Measurements from ENCODE around the gene ITK.

ITK gene

DNA sequence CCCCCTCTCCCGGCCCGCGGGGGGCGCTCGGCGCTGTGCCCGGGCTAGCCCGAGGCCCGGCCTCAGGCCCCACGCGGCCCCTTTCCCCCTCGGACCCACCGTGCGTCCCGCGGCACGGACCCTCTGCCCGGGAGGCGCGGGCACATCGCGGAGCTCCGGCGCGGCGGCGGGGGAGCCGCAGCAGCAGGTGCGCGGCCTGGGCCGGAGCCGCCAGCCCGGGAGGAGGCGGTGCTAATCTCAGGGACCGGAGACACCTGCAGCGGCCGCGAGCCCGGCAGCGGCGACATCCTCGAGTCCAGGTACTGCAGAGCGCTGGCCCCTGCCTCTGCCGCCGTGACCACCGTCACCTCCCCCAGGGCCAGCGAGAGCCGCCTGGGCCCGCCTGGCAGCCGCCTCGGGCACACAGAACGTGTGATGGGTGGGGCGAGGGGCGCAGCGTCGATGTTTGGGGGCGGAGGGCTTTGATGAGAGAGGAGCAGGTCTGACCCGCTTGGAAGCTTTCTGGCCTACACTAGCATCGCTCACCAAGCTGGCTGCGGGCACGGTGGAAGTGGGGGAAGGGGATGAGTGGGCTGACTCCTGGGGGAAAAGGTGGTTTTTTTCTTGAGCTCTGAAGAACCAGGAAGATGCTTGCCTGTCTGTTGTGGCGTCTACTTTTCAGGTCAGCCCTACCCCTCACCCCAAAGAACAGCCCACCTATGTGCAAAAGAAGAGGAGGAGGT is 85.8 kb downstream of the ITK start:
- FAIRE-seq (no peak), DNase-seq (ENCODE audit: insufficient read length, low spot score) (no peak)
- TF ChIP-seq, protein P1, sequence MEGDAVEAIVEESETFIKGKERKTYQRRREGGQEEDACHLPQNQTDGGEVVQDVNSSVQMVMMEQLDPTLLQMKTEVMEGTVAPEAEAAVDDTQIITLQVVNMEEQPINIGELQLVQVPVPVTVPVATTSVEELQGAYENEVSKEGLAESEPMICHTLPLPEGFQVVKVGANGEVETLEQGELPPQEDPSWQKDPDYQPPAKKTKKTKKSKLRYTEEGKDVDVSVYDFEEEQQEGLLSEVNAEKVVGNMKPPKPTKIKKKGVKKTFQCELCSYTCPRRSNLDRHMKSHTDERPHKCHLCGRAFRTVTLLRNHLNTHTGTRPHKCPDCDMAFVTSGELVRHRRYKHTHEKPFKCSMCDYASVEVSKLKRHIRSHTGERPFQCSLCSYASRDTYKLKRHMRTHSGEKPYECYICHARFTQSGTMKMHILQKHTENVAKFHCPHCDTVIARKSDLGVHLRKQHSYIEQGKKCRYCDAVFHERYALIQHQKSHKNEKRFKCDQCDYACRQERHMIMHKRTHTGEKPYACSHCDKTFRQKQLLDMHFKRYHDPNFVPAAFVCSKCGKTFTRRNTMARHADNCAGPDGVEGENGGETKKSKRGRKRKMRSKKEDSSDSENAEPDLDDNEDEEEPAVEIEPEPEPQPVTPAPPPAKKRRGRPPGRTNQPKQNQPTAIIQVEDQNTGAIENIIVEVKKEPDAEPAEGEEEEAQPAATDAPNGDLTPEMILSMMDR (IDR thresholded peaks at IDR 0.05; ENCODE audit: insufficient read depth, missing control alignments), result no peak

DNA sequence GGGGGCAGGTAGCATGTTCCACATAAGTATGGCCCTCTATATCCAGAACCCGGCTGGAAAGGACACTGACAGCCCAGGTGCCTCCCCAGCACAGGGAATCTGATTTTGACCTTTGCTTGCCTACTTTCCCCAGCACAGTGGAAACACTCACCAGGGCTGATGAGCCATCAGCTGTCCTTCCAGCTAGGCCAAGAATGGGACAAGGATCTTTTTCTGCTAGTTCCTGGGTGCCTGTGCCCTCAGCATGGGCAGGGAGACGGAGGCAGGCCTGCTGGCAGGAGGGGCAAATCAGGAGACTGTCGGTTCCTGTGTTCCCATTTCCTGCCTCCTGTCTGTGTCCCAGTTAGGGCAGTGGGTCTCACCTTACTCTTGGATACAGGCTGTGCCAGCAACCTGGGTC is 86.4 kb downstream of the ITK start:
- DNase-seq (ENCODE audit: insufficient read length, low spot score) (no peak), FAIRE-seq (no peak)
- TF ChIP-seq, protein P1 (IDR thresholded peaks at IDR 0.05; ENCODE audit: insufficient read depth, missing control alignments), result no peak

GRCh38 chr5:157267761-157268480 is 87.3 kb downstream of the ITK start:
- FAIRE-seq, result no peak
- TF ChIP-seq, protein P1 (IDR thresholded peaks at IDR 0.05; ENCODE audit: insufficient read depth, missing control alignments), result no peak

GRCh38 chr5:157269165-157269671 is 88.6 kb downstream of the ITK start:
- no peak for FAIRE-seq
- DNase-seq (ENCODE audit: insufficient read length, low spot score), result no peak
- TF ChIP-seq, protein P1 (IDR thresholded peaks at IDR 0.05; ENCODE audit: insufficient read depth, missing control alignments), result no peak

More at GRCh38 chr5:157267761-157268480, 87.3 kb downstream of the ITK start:
- DNase-seq (ENCODE audit: insufficient read length, low spot score), result no peak

DNA sequence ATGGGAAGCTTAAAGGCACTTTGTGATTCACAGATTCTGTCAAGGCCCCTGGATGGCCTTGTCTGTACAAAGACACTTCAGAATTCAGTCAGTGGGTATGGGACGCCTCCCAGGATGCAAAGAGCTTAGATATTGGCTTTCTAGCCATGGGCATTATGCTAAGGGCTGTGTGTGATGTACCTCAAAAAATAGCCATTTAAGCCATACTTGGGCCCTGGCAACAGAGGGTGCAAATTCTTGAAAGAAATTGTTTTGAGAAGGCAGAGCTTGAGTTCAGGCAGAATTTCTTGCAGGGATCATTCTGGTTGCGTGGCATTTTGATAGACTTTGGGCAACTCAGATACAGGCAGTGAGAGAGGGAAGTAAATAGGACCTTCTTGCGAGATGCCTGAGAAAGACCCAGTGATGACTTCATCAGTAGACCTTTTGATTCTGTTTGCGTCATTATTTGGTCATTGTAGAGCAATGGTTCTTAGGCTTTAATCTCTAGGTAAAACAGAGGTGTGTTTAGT is 89.2 kb downstream of the ITK start:
- DNase-seq (ENCODE audit: insufficient read length, low spot score), result no peak
- TF ChIP-seq, protein P1 (IDR thresholded peaks at IDR 0.05; ENCODE audit: insufficient read depth, missing control alignments), result no peak
- no peak for FAIRE-seq

DNA sequence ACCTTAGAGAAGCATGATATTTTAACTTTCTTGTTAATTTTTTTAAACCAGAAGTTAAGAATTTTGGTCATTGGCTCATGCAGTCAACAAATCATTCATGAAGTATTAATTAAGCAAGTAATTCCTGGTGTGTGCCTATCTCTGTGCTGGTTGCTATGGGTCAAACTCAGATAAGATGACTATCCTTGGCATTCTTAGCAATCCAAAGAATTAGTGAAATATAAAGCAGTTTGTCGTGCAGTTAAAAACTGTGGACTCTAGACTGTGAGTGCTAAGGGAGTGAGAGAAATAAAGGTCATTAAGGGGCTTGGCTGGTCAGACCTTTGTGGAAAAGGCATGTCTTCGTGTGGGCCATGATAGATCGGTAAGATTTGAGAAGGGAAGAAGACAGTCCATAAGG is 90.1 kb downstream of the ITK start:
- DNase-seq (ENCODE audit: insufficient read length, low spot score), result no peak
- FAIRE-seq, result no peak
- TF ChIP-seq, protein P1 (IDR thresholded peaks at IDR 0.05; ENCODE audit: insufficient read depth, missing control alignments), result no peak

Data from D721Med (cell line).